Measurements from ENCODE around the gene NEXN.
"Not testable (repeated sequence)": the region's sequence is repeated elsewhere in the genome, so short reads cannot be mapped to it uniquely, and the experiment has no call there.

NEXN gene

GRCh38 chr1:77905603-77906002, 17.2 kb downstream of the NEXN start:
- DNase-seq, result no peak

GRCh38 chr1:77906019-77906545, 17.7 kb downstream of the NEXN start:
- no peak for DNase-seq

GRCh38 chr1:77906624-77907023, 18.2 kb downstream of the NEXN start:
- no peak for DNase-seq

GRCh38 chr1:77910116-77910515, 21.7 kb downstream of the NEXN start:
- DNase-seq, result no peak

GRCh38 chr1:77918918-77919317, 30.5 kb downstream of the NEXN start:
- not testable (repeated sequence) for DNase-seq

GRCh38 chr1:77925518-77925917, 37.1 kb downstream of the NEXN start:
- no peak for DNase-seq

- no peak for DNase-seq
Observed at GRCh38 chr1:77925956-77926355, 37.5 kb downstream of the NEXN start.

GRCh38 chr1:77926561-77927357, 38.3 kb downstream of the NEXN start:
- DNase-seq, result no peak

GRCh38 chr1:77927414-77927813, 39.0 kb downstream of the NEXN start:
- DNase-seq, result no peak

- DNase-seq, result no peak
Observed at GRCh38 chr1:77929806-77930205, 41.4 kb downstream of the NEXN start.

GRCh38 chr1:77938651-77939050, 50.2 kb downstream of the NEXN start:
- no peak for DNase-seq

GRCh38 chr1:77940921-77941570, 52.6 kb downstream of the NEXN start:
- no peak for DNase-seq

- no peak for DNase-seq
Observed at GRCh38 chr1:77942400-77943140, 54.1 kb downstream of the NEXN start.

GRCh38 chr1:77945345-77945744, 56.9 kb downstream of the NEXN start:
- no peak for DNase-seq

- DNase-seq, result no peak
Observed at GRCh38 chr1:77948841-77949424, 60.5 kb downstream of the NEXN start.

GRCh38 chr1:77950873-77951272, 62.4 kb downstream of the NEXN start:
- no peak for DNase-seq

- DNase-seq, result no peak
Observed at GRCh38 chr1:77951328-77951727, 62.9 kb downstream of the NEXN start.

GRCh38 chr1:77953907-77954306, 65.5 kb downstream of the NEXN start:
- DNase-seq, result no peak

GRCh38 chr1:77954521-77954920, 66.1 kb downstream of the NEXN start:
- DNase-seq, result no peak

- no peak for DNase-seq
Observed at GRCh38 chr1:77955709-77956108, 67.3 kb downstream of the NEXN start.

GRCh38 chr1:77956464-77956863, 68.0 kb downstream of the NEXN start:
- DNase-seq, result no peak

- DNase-seq, result no peak
Observed at GRCh38 chr1:77958391-77958790, 70.0 kb downstream of the NEXN start.
